ACC112 (cell line): ENCODE results near the gene KMT2A.

ENCODE experiments used
- H2AFZ ChIP-seq: fragments of 200-600 bp; sonication (generic); one replicate; pipeline ENCODE4 v1.6.0; 2017; ENCODE audit warnings: antibody characterized with exemption, low read length; ENCODE audit not compliant: unreplicated experiment
- H3K27ac ChIP-seq: fragments of 200-600 bp; sonication (generic); 2 replicates; pipeline ENCODE4 v1.5.1; 2014; ENCODE audit warnings: low read depth, mild to moderate bottlenecking, antibody characterized with exemption, low read length, moderate library complexity
- H3K27me3 ChIP-seq: fragments of 200-600 bp; sonication (generic); 2 replicates; pipeline ENCODE4 v1.6.1; 2014; ENCODE audit warnings: mild to moderate bottlenecking, antibody characterized with exemption, low read length, moderate library complexity, mixed read lengths; ENCODE audit not compliant: insufficient read depth
- H3K36me3 ChIP-seq: fragments of 200-600 bp; sonication (generic); 2 replicates; pipeline ENCODE4 v1.6.1; 2016; ENCODE audit warnings: mild to moderate bottlenecking, antibody characterized with exemption, low read length, moderate library complexity, mixed read lengths; ENCODE audit not compliant: insufficient read depth
- H3K4me1 ChIP-seq: fragments of 200-600 bp; sonication (generic); one replicate; pipeline ENCODE4 v1.6.1; 2016; ENCODE audit warnings: low read length, mixed read lengths; ENCODE audit not compliant: insufficient read depth, unreplicated experiment, control insufficient read depth
- H3K4me3 ChIP-seq: fragments of 200-600 bp; sonication (generic); 2 replicates; pipeline ENCODE4 v1.5.1; 2014; ENCODE audit warnings: mild to moderate bottlenecking, low read depth, low read length
- H3K79me2 ChIP-seq: fragments of 200-600 bp; sonication (generic); one replicate; pipeline ENCODE4 v1.6.0; 2016; ENCODE audit warnings: low read length; ENCODE audit not compliant: control insufficient read depth, unreplicated experiment, insufficient read depth

The KMT2A gene

GRCh38 chr11:118532852-118533768 is 96.8 kb downstream of the KMT2A start:
- Histone ChIP-seq H3K79me2 (no peaks in the 10 kb centered on the region), H3K27me3 (no peaks in the 10 kb centered on the region), H3K4me3 (no peak overlapping the region), H3K4me1 (peaks cover 4% of the 10 kb centered on the region), H3K27ac (no peak overlapping the region), H2AFZ (no peak overlapping the region), H3K36me3 (no peaks in the 10 kb centered on the region)

DNA sequence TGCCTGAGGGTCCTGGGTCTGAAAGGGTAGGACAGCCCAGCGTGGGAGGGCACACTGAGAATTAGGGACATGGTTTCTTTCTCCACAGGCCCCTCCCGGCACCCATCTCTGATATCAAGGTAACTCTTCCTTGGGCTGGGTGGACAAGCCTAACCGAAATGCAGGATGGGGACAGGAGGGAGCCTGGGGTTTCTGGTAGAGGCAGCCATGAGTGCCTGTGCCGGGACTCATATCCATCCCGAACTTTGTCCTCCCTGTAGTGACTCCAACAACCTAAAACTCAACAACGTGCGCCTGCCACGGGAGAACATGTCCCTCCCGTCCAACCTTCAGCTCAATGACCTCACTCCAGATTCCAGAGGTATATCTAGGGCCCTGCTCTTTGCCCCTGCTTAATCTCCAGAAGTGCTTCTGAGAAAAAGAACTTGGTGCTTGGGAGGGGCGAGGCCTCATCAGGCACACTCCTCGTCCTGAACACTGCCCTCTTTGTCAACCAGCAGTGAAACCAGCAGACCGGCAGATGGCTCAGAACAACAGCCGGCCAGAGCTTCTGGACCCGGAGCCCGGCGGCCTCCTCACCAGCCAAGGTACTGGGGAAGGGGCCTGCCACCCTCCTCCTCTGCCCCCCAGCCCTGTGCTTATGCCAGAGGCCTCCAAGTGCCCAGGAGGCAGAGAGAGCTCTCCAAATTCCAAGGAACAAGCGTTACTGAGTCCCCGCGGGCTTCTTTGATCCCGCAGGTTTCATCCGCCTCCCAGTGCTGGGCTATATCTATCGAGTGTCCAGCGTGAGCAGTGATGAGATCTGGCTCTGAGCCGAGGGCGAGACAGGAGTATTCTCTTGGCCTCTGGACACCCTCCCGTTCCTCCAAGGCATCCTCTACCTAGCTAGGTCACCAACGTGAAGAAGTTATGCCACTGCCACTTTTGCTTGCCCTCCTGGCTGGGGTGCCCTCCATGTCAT is 97.8 kb downstream of the KMT2A start:
- no peak overlapping the region for H2AFZ ChIP-seq
- H3K27me3 ChIP-seq, result no peaks in the 10 kb centered on the region
- no peak overlapping the region for H3K4me3 ChIP-seq
- no peaks in the 10 kb centered on the region for H3K79me2 ChIP-seq
- H3K27ac ChIP-seq, result no peak overlapping the region
- peaks cover 4% of the 10 kb centered on the region for H3K4me1 ChIP-seq
- no peaks in the 10 kb centered on the region for H3K36me3 ChIP-seq

GRCh38 chr11:118535261-118535660 is 99.0 kb downstream of the KMT2A start:
- Histone ChIP-seq H3K4me1 (no peaks in the 10 kb centered on the region), H3K79me2 (no peaks in the 10 kb centered on the region), H3K27me3 (no peaks in the 10 kb centered on the region), H2AFZ (no peak overlapping the region), H3K4me3 (no peak overlapping the region), H3K27ac (no peak overlapping the region), H3K36me3 (no peaks in the 10 kb centered on the region)

DNA sequence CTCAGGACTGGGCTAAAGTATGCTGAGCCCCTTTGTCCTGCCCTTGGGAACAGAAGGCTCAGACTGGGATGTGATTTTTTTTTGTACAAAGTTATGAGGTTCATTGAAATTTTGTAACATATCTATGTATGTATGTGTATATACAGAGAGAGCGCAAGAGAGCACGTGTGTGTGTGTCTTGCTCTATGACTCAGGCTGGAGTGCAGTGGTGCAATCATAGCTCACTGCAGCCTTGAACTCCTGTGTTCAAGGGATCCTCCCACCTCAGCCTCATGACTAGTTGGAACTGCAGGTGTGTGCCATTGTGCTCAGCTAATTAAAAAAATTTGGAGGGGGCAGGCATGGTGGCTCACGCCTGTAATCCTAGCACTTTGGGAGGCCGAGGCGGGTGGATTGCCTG is 100.4 kb downstream of the KMT2A start:
- no peak overlapping the region for H3K27ac ChIP-seq
- H3K79me2 ChIP-seq, result no peaks in the 10 kb centered on the region
- no peaks in the 10 kb centered on the region for H3K27me3 ChIP-seq
- H3K36me3 ChIP-seq, result no peaks in the 10 kb centered on the region
- H2AFZ ChIP-seq, result no peak overlapping the region
- no peak overlapping the region for H3K4me3 ChIP-seq
- H3K4me1 ChIP-seq, result no peaks in the 10 kb centered on the region

DNA sequence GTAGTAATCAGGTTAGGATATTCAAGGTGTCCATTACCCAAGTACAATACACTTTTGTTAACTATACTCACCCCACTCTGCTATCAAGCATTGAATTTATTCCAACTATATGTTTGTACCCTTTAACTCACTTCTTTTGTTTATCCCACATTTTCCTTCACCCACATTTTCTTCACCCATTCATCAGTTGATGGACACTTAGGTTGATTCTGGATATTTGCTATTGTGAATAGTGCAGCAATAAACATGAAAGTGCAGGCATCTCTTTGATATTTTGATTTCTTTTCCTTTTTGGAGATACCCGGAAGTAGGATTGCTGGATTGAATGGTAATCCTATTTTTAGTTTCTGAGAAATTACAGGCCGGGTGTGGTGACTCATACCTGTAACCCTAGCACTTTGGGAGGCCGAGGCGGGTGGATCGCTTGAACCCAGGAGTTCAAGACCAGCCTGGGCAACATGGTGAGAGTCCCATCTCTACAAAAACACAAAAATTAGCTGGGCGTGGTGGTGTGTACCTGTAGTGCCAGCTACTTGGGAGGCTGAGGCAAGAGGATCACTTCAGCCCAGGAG is 101.2 kb downstream of the KMT2A start:
- Histone ChIP-seq H3K36me3 (no peaks in the 10 kb centered on the region), H3K4me1 (no peaks in the 10 kb centered on the region), H3K27ac (no peak overlapping the region), H2AFZ (no peak overlapping the region), H3K79me2 (no peaks in the 10 kb centered on the region), H3K27me3 (no peaks in the 10 kb centered on the region), H3K4me3 (no peak overlapping the region)

- H3K27me3 ChIP-seq, result no peaks in the 10 kb centered on the region
- no peaks in the 10 kb centered on the region for H3K4me1 ChIP-seq
- H2AFZ ChIP-seq, result no peak overlapping the region
- H3K79me2 ChIP-seq, result no peaks in the 10 kb centered on the region
- no peak overlapping the region for H3K4me3 ChIP-seq
- H3K36me3 ChIP-seq, result no peaks in the 10 kb centered on the region
- no peak overlapping the region for H3K27ac ChIP-seq
These were observed 107.8 kb downstream of the KMT2A start for GRCh38 chr11:118544010-118544646.

GRCh38 chr11:118544647-118545010 is 108.3 kb downstream of the KMT2A start:
- Histone ChIP-seq H3K27ac (no peak overlapping the region), H3K4me3 (no peak overlapping the region), H3K27me3 (no peaks in the 10 kb centered on the region), H2AFZ (no peak overlapping the region), H3K79me2 (no peaks in the 10 kb centered on the region), H3K4me1 (no peaks in the 10 kb centered on the region), H3K36me3 (no peaks in the 10 kb centered on the region)

GRCh38 chr11:118545533-118545932 is 109.2 kb downstream of the KMT2A start:
- no peak overlapping the region for H2AFZ ChIP-seq
- no peaks in the 10 kb centered on the region for H3K36me3 ChIP-seq
- H3K4me1 ChIP-seq, result no peaks in the 10 kb centered on the region

DNA sequence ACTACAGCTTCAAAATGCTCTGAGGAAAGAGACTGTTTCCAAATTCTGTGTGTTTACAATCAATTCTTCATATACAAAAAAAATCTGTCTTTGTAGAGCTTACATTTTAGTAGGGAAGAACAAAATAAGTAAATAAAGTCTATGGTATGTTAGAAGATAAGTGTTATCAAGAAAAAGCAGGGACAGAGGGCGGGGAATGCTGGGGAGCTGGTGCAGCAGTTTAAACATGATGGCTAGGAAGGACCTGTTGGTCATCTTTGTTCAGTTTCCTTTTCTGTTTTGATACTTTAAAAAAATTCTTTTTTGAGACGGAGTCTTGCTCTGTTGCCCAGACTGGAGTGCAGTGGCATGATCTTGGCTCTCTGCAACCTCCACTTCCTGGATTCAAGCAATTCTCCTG is 110.8 kb downstream of the KMT2A start:
- Histone ChIP-seq H3K27ac (no peak overlapping the region), H3K36me3 (no peaks in the 10 kb centered on the region), H3K79me2 (no peaks in the 10 kb centered on the region)

More at GRCh38 chr11:118545533-118545932, 109.2 kb downstream of the KMT2A start:
- Histone ChIP-seq H3K27ac (no peak overlapping the region), H3K4me3 (no peak overlapping the region), H3K79me2 (no peaks in the 10 kb centered on the region), H3K27me3 (no peaks in the 10 kb centered on the region)

GRCh38 chr11:118552341-118552740 is 116.0 kb downstream of the KMT2A start:
- no peaks in the 10 kb centered on the region for H3K4me1 ChIP-seq
- no peaks in the 10 kb centered on the region for H3K27me3 ChIP-seq
- peaks cover 14% of the 10 kb centered on the region; the same call in 1 of the 2 replicates for H3K36me3 ChIP-seq
- H3K4me3 ChIP-seq, result no peak overlapping the region
- no peak overlapping the region for H3K27ac ChIP-seq
- no peak overlapping the region for H2AFZ ChIP-seq
- H3K79me2 ChIP-seq, result no peaks in the 10 kb centered on the region

More for the DNA sequence above, 110.8 kb downstream of the KMT2A start:
- Histone ChIP-seq H3K4me3 (no peak overlapping the region), H3K4me1 (no peaks in the 10 kb centered on the region), H3K27me3 (no peaks in the 10 kb centered on the region), H2AFZ (no peak overlapping the region)
